Stimulated activated CD4-positive, alpha-beta T cell treated with anti-CD3 and anti-CD28 coated beads, Interleukin-12 subunit alpha, Interleukin-12 subunit beta, amount 100 ng/mL, for 48 hours (primary cell): ENCODE data around the gene TCF20.

Source experiments
- DNase-seq, 3 donors: peaks; one replicate each; pipeline ENCODE4 v3.0.0-alpha.2; 2020; ENCODE audit warnings: low read depth in 2 of 3, low spot score in 1 of 3

Gene TCF20

GRCh38 chr22:42270510-42271190 is at the start of gene TCF20:
TCF20 (minus strand) TSS chr22:42270653; CDS start chr22:42215305, 55,348 bp downstream.
- peak; percentile 54 to 69 (median 66) for DNase-seq

DNA sequence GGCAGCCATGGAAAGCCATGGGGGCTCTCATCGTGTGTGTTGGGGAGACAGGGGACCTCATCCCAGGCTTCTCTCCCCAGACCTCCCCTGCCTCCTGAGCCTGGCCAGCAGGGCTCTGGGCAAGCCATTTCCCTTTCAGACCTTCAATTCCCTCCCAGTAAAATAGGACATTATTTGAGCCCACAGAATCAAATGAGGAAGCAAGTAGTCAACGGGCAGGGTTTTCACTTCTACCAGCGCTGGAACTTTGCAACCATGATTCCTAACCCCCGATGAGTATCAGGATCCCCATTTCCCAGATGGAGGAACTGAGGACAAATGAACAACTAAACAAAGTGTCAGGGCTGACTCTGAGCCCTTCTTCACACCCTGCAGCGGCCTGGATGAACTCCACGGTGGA is 48.9 kb upstream of the TCF20 start:
- no peak for DNase-seq

- DNase-seq: no peak
These were observed 48.5 kb upstream of the TCF20 start for GRCh38 chr22:42318967-42319366.

GRCh38 chr22:42317691-42318547 is 47.5 kb upstream of the TCF20 start:
- no peak for DNase-seq

DNA sequence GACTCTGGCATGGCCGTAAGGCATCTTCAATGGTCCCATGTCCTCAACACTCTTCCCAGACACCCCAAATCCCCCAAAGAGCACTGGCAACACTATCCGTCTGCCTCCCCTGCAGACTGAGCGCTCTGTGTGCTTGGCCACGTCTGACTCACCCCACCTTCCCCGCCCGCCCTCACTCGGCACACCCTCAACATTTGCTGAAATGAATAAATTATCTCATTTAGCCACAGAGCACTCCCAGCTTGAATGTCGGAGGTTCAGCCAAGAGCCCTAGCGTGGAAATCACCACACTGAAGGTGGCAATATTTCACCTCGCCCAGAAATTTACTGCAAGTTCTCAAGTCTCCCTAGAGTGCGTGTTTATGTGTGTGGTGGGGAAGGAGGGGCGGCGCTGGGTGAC is 46.6 kb upstream of the TCF20 start:
- DNase-seq: peak in 1 of 3 donors; percentile 44

DNA sequence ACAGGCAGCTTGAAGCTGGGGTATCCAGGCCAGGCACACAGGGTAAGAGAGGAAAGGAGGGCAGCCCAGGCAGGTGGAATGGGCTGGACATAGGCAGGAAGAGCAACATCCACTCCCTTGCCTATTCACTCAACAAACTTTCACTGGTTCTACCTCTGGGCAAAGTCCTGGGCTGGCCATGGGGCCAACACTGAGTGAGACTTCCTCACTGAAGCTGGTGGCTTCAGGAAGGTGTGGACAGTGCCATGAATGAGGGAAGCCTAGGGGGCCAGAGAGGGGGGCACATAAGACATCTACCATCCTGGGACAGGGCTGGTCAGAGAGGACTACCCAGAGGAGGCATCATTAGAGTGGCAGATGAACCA is 44.9 kb upstream of the TCF20 start:
- DNase-seq: no peak

DNA sequence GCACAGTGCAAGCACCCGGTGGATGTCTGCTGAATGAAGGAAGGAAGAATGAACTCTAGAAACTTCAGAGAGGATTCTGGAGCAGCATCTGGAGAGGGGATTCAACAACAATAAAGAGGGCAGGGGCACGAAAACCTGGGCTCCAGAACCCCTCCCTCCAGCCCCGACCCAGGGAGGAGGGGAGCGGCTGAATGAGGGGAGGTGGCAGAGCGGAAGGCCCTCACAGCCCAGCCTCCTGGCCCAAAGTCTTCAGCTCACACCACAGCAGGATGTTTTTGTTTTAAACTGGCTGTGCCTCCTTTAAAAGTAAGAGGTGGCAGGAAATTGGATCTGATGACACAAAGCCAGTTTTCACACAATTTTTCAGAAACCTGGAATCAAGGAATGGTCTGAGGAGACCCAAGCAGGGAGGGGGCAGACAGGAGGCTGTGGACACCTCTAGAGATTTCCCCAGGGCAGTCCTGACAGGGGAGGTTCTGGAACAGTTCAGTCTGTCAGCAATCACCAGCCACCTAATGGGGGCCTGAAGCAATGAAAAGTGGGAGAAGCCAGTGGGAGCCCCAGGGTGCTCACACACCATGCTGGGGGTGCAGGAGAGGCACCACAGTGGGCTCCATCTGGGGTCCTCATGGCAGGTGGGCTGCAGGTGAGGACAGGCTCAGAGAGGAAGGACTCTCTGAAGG is 44.4 kb upstream of the TCF20 start:
- no peak for DNase-seq

- DNase-seq: peak in 1 of 3 donors; percentile 20
These were observed 43.5 kb upstream of the TCF20 start for GRCh38 chr22:42313804-42314581.

DNA sequence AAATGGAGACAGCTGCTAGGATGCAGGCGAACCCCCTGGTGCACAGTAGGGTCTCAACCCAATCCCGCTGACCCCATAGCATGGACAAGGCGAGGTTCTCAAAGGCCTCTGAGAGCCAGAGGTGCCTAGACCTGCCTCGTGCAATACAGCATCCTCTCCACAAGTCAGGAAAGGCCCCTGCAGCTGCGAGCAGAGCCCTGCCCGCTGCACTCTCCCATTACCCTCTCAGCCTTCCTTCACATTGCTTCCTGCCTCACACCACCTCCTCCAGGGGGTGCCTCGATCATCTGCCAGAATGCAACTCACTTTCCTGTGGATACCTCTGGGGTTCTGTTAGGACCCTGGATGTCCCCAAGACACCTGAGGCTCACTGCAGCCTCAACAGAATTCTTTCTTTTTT is 42.8 kb upstream of the TCF20 start:
- no peak for DNase-seq

DNA sequence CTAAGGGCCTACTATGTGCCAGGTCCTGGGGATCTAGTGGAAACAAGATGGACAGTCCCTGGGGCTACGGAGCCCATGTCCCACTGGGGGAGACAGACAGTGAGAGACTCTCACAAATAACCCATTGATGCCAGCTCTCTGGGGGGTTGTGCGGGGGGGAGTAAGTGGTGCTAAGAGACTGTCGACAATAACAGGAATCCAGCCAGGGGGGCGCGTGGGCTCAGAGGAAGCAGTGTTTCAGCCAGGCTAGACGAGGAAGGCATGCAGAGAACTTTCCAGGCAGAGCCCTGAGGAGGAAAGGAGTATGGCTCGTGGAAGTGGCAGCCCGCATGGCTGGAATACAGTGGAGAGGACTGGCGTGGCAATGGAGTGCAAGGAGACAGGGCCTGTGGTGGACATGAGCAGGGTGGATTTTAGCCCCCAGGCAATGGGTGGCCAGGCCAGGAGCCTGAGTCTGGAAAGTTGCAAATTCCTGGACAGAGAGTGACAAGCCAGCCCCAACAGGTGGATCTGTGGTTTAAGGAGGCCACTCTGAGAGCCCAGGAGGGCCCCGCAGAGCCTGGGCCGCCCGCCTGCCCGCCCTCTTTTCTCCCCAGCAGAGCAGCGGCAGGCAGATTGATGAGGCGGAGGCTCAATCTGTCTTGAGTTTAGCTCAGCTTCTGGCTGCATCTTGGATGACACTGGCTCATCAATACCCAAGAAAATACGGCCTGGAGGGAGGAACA is 40.0 kb upstream of the TCF20 start:
- DNase-seq: no peak

- no peak for DNase-seq
These were observed 39.4 kb upstream of the TCF20 start for GRCh38 chr22:42309865-42310264.

DNA sequence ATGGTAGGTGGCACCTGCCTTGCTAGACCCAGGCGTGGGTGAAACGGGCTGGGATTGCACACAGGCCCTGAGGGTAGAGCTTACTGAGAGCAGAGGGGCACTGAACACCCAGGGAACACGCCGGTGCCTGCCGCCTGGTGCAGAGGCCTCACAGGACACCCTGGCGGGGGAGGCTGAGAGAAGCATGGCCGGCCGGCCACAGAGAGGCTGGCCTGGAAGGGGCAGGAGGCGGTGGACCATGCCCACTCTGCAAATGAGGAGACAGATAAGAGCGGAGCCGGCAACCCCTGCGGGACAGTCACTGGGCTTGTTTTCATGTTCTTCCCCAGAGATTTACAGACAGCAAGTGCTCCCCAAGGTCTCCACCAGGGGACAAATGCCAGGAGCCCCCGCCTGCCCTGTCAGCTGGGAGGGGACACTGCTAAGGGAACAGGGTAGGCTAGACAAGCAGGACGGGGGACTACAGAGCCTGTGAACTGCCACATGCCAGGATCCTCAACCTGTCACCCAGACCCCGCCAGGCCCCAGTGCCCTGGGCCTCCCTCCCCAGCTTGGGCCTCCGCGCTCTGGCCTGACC is 38.5 kb upstream of the TCF20 start:
- DNase-seq: no peak

DNA sequence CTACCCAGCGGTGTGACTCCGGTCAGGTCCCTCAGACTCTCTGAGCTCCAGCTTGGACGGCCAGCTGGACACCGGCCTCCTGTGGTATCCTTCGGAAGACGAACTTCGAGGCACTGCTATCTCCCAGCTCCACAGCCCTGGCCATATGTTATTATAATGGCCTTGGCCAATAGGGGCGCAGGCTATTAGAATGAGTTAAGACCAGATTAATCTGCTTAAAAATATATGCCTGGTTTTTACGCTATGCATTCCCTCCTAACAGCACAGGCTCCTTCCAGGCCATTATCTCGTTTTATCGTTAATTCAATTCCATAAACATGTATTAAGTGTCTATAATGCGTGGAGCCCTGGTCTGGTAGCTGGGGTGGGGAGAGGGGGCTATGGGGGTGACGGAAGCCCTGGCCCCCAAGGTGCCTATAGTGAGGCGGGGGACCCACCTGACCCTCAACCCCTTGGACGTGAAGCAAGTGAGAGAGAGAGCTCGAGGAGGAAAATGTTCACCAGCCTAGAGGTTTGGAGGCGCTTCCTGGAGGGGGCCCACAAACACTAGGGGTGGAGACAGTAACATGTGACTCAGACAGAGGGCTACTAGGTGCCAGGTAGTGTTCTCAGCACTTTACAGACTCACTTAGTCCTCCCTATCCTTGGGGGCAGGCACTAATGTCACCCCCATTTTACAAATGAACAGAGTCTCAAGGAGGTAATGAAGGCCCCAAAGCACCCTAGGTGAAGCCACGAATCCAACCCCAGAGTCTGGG is 37.5 kb upstream of the TCF20 start:
- no peak for DNase-seq

DNA sequence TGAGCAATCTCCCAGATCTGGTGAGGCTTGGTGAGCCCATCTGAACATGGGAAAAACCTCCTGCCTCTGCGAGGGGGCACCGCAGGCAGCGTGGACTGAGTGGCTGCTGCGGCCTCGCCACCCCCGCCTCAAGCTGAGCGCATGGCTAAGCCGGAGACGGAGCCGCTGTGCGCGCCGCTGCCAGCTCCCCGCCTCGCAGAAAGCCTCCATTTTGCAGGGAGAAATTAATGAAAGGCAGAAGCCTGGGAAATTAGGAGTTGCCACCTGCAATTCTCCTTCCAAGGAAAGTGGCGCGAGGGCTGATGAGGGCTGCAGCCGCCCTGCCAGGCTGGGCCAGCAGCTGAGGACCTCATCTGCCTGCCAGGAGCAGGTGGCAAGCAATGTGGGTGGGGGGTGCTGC is 35.6 kb upstream of the TCF20 start:
- DNase-seq: no peak

- DNase-seq: no peak
These were observed 33.9 kb upstream of the TCF20 start for GRCh38 chr22:42304324-42304790.

GRCh38 chr22:42303396-42304323 is 33.2 kb upstream of the TCF20 start:
- no peak for DNase-seq

- DNase-seq: no peak
These were observed 31.3 kb upstream of the TCF20 start for GRCh38 chr22:42301742-42302102.

GRCh38 chr22:42301077-42301741 is 30.8 kb upstream of the TCF20 start:
- DNase-seq: no peak
